Ovary (tissue), 3 donors: ENCODE measurements around the gene SSBP2.

Experiments used
- CTCF ChIP-seq, 3 donors: fragments of 450-650 bp in 2 of 3; fragments of 200-600 bp in 1 of 3; IDR thresholded peaks; one replicate each; pipeline versions ENCODE4 v1.5.1 to v1.8.0; 2016 to 2022; ENCODE audit warnings: antibody characterized with exemption in 3 of 3, mild to moderate bottlenecking in 1 of 3
- POLR2A ChIP-seq: fragments of 450-650 bp; IDR thresholded peaks from one replicate; pipeline ENCODE4 v1.6.1; 2017; ENCODE audit warnings: antibody characterized with exemption, mild to moderate bottlenecking, moderate library complexity
- donor health status: DM: no; HTN: no; CAD: no.

- TF ChIP-seq POLR2A (no peak), CTCF (IDR thresholded peaks at IDR 0.05) (no peak)
These were observed 234.8 kb downstream of the SSBP2 start for GRCh38 chr5:81516091-81516490.
